GM12875 (cell line): ENCODE results near the gene USF2.

ENCODE experiments used
- H3K4me3 ChIP-seq: one replicate; pipeline ENCODE4 v1.5.1; 2011; ENCODE audit warnings: low read depth, low read length, control low read depth
- CTCF ChIP-seq: IDR thresholded peaks from 2 replicates; pipeline ENCODE4 v1.5.1; 2011; ENCODE audit warnings: low read depth, mild to moderate bottlenecking, control low read depth, inconsistent platforms, low read length, moderate library complexity, borderline replicate concordance; ENCODE audit not compliant: insufficient read depth

Gene USF2

GRCh38 chr19:35290381-35291127 lies 21.8 kb downstream of the USF2 start:
- no peak overlapping the region for H3K4me3 ChIP-seq
- no peak for TF ChIP-seq CTCF

- H3K4me3 ChIP-seq: no peak overlapping the region
- no peak for TF ChIP-seq CTCF
These were observed 22.5 kb downstream of the USF2 start for GRCh38 chr19:35291259-35291658.

- TF ChIP-seq CTCF: no peak
These were observed 23.2 kb downstream of the USF2 start, which contains the start of gene MAG for GRCh38 chr19:35291916-35292315. TSS of gene MAG (plus strand) at chr19:35292161. CDS start at chr19:35295409, 3,248 bp downstream.

DNA sequence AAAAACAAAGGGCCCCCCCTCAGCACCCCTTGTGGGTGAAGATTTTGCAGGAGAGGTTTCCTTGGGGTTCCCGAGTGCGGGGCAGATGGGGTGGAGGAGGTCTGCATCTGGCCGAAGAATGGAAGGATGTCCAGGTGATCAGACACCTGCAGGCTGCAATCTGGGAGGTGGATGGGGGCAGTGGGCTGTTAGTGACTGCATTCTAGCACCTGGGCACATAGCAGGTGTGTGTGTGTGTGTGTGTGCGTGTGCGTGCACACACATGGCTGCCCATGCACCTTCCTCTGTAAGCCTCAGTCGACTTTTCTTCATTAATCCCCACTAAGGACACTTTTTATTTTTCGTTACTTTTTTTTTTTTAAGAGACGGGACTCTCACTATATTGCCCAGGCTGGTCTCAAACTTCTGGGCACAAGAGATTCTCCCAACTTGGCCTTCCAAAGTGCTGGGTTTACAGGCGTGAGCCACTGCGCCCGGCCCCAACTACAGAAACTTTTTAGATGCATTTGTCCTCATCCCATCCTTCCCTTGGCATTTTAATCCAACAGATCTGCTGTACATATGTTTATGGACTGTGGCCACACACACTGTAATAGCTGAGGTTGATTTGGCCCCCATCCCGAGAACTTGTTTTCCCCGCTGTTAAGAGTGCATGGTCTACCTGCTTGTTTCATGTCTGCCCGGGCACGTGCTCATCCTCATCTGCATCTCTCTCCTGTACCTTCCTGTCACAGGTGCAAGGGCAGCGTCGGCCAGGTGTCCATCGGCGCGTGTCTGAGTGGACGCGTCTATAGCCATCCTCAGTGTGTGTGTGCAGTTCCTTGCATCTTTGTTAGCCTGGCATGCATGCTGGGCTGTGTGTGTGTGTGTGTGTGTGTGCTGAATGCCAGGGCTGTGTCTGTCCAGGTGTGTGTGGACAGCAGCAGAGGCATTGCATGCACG lies 23.9 kb downstream of the USF2 start:
- H3K4me3 ChIP-seq: no peak overlapping the region
- no peak for TF ChIP-seq CTCF

More at GRCh38 chr19:35291916-35292315, 23.2 kb downstream of the USF2 start, which contains the start of gene MAG:
- no peak within 1 kb of the TSS for H3K4me3 ChIP-seq

DNA sequence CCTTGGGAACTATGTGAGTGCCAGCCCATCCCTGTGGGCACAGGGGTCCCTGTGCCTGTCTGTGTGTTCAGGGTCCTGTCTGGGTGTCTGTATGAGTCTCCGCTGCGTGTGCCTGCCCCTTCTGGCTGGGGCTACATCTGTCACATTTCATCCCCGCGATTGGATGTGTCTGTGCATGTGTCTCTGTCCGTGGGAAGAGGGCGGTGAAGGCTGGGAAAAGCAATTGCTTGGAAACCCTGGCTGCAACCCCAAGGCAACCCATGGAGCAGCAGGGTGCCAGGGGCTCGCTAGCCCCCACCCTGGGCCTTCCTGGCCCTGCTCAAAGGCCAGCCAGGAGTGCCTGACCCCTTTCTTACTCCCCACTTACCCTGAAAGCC lies 24.6 kb downstream of the USF2 start:
- H3K4me3 ChIP-seq: no peak overlapping the region
- no peak for TF ChIP-seq CTCF

- TF ChIP-seq CTCF: no peak
- H3K4me3 ChIP-seq: no peak overlapping the region
These were observed 25.0 kb downstream of the USF2 start for GRCh38 chr19:35293808-35294207.

GRCh38 chr19:35294328-35294727 lies 25.6 kb downstream of the USF2 start:
- no peak for TF ChIP-seq CTCF
- H3K4me3 ChIP-seq: no peak overlapping the region
